ENCODE results near the gene OR10D3.
A peak's percentile ranks its signal among the peaks of the same experiment; 100 is the strongest.
"Not testable (repeated sequence)": the region's sequence is repeated elsewhere in the genome, so short reads cannot be mapped to it uniquely, and the experiment has no call there.

The OR10D3 gene

GRCh38 chr11:124194293-124195188 lies 11.4 kb downstream of the OR10D3 start:
- peak; percentile 20 for DNase-seq (ENCODE audit: low spot score)

GRCh38 chr11:124195189-124195734 lies 12.1 kb downstream of the OR10D3 start:
- peak; percentile 57 for DNase-seq (ENCODE audit: low spot score)

- no peak for DNase-seq (ENCODE audit: low spot score)
Measured at GRCh38 chr11:124197999-124198398, 14.9 kb downstream of the OR10D3 start.

GRCh38 chr11:124198897-124199296 lies 15.8 kb downstream of the OR10D3 start:
- no peak for DNase-seq (ENCODE audit: low spot score)

DNA sequence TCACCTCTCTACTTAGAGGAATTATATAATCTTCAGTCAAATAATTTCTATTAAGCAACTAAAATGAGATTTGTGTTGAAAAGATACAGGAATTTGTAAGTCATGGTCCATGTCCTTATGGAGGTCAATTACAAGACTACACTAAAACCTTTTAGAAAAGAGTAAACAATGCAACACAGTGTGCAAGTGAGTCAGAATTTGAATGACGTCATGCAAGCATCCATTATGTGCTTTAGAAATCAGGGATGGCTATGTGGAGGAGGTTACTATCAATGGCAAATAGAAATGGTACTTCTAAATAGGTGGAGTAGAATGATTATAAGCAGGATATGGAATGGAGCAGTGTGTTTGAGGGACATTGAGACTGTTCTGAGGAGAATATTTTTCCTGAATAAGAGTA lies 16.6 kb downstream of the OR10D3 start:
- peak; percentile 12 for DNase-seq (ENCODE audit: low spot score)

- no peak for DNase-seq (ENCODE audit: low spot score)
Measured at GRCh38 chr11:124200671-124201070, 17.5 kb downstream of the OR10D3 start.

- no peak for DNase-seq (ENCODE audit: low spot score)
Measured at GRCh38 chr11:124202951-124203350, 19.8 kb downstream of the OR10D3 start.

- no peak for DNase-seq (ENCODE audit: low spot score)
Measured at GRCh38 chr11:124204008-124204407, 20.9 kb downstream of the OR10D3 start.

GRCh38 chr11:124207102-124207792 lies 24.1 kb downstream of the OR10D3 start:
- DNase-seq (ENCODE audit: low spot score), result no peak

DNA sequence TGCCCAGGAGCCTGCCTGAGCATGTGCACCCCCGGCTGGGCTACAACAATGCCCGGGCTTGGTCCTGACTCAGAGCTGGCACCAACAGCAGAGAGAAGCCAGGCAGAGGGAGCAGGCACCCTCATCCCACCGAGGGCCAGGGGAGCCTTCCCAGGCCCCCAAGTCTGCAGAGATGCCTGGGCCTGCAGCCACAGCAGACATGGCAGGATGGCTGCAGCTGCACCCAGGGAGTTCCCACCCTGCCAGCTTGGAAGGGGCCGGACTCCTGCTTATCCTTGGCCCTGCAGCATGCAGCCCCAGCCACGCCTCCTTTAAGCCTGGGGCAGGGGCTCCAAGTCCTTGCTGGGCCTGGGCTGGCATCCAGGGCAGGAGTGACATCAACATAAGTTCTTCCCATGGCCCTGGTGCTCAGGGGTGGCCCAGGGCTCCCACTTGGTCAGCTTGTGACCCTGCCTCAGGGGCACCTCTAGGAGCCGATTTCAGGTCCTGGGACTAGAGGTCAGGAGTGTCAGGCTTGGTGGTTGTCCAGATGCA lies 26.7 kb downstream of the OR10D3 start:
- no peak for DNase-seq (ENCODE audit: low spot score)

- no peak for DNase-seq (ENCODE audit: low spot score)
Measured at GRCh38 chr11:124210421-124210820, 27.3 kb downstream of the OR10D3 start.

GRCh38 chr11:124211321-124211720 lies 28.2 kb downstream of the OR10D3 start:
- DNase-seq (ENCODE audit: low spot score), result no peak

GRCh38 chr11:124214027-124214426 lies 30.9 kb downstream of the OR10D3 start:
- no peak for DNase-seq (ENCODE audit: low spot score)

DNA sequence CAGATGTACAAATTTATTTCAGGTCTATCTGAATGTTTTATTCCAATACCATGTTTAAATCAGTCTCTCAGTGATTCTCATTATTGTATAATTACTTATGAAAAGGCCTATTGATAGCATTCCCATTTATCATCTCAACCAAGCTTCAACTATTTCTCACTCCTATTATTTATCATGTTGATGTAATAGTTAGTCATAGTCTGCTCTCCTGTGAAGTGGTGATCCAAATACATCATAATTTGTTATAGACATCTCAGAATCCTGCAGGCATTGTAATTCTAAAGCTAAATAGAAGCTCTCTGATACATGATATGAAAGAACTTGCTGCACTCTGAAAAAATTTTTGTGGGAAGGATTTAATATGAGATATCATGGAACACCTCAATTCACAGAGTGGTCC lies 36.0 kb downstream of the OR10D3 start:
- no peak for DNase-seq (ENCODE audit: low spot score)

DNA sequence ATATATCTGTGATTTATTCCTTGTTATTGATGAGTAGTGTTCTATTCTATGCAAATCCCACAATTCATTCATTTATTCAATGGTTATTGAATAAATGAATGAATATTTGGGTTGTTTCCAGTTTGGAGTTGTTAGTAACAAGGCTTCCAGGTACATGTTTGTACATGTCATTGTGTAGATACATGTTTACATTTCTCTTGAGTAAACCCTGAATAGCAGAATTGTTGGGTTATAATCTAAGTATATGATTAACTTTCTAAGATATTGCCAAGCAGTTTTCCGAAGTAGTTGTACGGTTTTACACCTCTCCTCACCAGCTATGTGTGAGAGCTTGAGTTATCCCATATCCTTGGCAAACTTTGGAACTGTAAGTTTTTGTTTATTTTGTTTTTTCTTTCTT lies 39.3 kb downstream of the OR10D3 start:
- no peak for DNase-seq (ENCODE audit: low spot score)

DNA sequence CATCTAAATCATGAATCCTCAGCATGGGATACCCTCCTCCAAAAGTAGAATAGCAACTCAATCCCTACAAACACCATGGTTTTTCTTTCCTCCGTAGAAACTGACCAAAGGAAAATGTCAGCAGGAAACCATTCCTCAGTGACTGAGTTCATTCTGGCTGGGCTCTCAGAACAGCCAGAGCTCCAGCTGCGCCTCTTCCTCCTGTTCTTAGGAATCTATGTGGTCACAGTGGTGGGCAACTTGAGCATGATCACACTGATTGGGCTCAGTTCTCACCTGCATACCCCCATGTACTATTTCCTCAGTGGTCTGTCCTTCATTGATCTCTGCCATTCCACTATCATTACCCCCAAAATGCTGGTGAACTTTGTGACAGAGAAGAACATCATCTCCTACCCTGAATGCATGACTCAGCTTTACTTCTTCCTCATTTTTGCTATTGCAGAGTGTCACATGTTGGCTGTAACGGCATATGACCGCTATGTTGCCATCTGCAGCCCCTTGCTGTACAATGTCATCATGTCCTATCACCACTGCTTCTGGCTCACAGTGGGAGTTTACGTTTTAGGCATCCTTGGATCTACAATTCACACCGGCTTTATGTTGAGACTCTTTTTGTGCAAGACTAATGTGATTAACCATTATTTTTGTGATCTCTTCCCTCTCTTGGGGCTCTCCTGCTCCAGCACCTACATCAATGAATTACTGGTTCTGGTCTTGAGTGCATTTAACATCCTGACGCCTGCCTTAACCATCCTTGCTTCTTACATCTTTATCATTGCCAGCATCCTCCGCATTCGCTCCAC lies 41.7 kb downstream of the OR10D3 start:
- not testable (repeated sequence) for DNase-seq (ENCODE audit: low spot score)

DNA sequence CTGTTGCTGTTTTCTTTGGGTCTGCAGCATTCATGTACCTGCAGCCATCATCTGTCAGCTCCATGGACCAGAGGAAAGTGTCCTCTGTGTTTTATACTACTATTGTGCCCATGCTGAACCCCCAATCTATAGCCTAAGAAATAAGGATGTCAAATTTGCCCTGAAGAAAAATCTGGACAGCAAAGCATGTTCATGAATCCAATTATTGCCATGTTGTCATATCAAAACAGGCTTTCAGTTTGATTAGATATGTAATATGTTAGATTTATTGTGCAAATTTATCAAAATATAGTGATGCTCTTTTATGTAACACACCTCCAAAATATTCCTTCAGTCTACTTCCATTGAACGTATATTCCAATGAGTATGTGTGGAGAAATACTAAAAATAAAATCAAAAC lies 42.3 kb downstream of the OR10D3 start:
- no peak for DNase-seq (ENCODE audit: low spot score)

DNA sequence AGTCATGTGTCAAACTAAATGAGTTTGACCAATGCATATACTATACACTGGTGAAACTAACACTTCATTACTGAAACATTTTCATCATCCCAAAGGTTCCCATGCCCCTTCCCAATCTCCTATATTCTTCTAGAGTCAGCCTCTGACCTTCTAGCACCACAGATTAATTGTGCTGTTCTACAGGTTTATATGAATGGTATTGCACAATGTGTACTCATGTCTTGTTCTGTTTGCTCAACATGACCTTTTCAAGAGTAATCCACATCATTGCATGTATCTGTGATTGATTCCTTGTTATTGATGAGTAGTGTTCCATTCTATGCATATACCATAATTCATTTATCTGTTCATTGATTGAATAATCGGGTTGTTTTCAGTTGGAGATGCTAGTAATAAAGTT lies 50.2 kb downstream of the OR10D3 start:
- DNase-seq (ENCODE audit: low spot score), result no peak
